H1 (cell line): ENCODE data around the gene AIFM2. TPM values are rescaled to one million over a fixed set of nuclear protein-coding genes. Genes with fewer than 3 reads are reported as not detected.

Source experiments
- CTCF ChIA-PET: fragments of 300-600 bp; sonication (Branson Sonifier 250); formaldehyde crosslinking; loops from one replicate; lab custom pipeline; 2021; ENCODE audit not compliant: partially characterized antibody; lab: Charles Lee
- POLR2A ChIA-PET: fragments of 300-600 bp; sonication (Branson Sonifier 250); formaldehyde crosslinking; loops from one replicate; lab custom pipeline; 2021; ENCODE audit warnings: inconsistent platforms; ENCODE audit not compliant: partially characterized antibody; lab: Charles Lee
- DNase-seq, 2 experiments: peaks; one replicate each; pipeline versions ENCODE4 v3.0.0 to v3.0.0-alpha.2; 2010 to 2022; ENCODE audit warnings: low spot score in 2 of 2, low read depth in 1 of 2, mixed read lengths in 1 of 2
- FAIRE-seq: peaks from 2 replicates; lab custom pipeline; 2011; peaks lifted over from hg19 to GRCh38; lab: Jason Lieb, UNC
- H2AFZ ChIP-seq: 2 replicates; pipeline ENCODE4 v1.8.1; 2012; ENCODE audit warnings: low read length, inconsistent platforms
- H2AK5ac ChIP-seq: 2 replicates; pipeline ENCODE4 v1.6.1; 2013; ENCODE audit warnings: low read depth, low read length
- H2BK120ac ChIP-seq: replicated peaks from 2 replicates; pipeline ENCODE3; 2013; ENCODE audit warnings: low read depth, low read length, inconsistent platforms
- H2BK12ac ChIP-seq: 2 replicates; pipeline ENCODE4 v1.6.1; 2013; ENCODE audit warnings: low read depth, low read length
- H2BK15ac ChIP-seq: 2 replicates; pipeline ENCODE4 v1.6.1; 2013; ENCODE audit warnings: low read length
- H2BK20ac ChIP-seq: 2 replicates; pipeline ENCODE4 v1.6.1; 2013; ENCODE audit warnings: low read length
- H2BK5ac ChIP-seq: 2 replicates; pipeline ENCODE4 v1.6.1; 2013; ENCODE audit warnings: low read depth, low read length
- H3K14ac ChIP-seq: 2 replicates; pipeline ENCODE4 v1.6.1; 2013; ENCODE audit warnings: inconsistent platforms; ENCODE audit not compliant: insufficient read length
- H3K18ac ChIP-seq: 2 replicates; pipeline ENCODE4 v1.6.1; 2013; ENCODE audit warnings: low read length; ENCODE audit errors: extremely low read depth
- H3K23ac ChIP-seq: 2 replicates; pipeline ENCODE4 v1.6.1; 2013; ENCODE audit warnings: inconsistent platforms; ENCODE audit not compliant: insufficient read length
- H3K23me2 ChIP-seq: 2 replicates; pipeline ENCODE4 v1.6.1; 2013; ENCODE audit warnings: low read depth, low read length
- H3K27ac ChIP-seq: 2 replicates; pipeline ENCODE4 v1.6.1; 2011; ENCODE audit warnings: low read depth, low read length, inconsistent platforms
- H3K27me3 ChIP-seq, 4 experiments: replicated peaks in 1 of 4; 1 replicate in 1 of 4; 2 replicates in 3 of 4; pipeline versions ENCODE4 v1.6.1 to v1.8.1; 2011 to 2013; ENCODE audit warnings: low read length in 3 of 4, mild to moderate bottlenecking in 3 of 4, inconsistent platforms in 2 of 4, mixed read lengths in 2 of 4, moderate library complexity in 1 of 4; ENCODE audit not compliant: control insufficient read depth in 3 of 4, insufficient read depth in 3 of 4; ENCODE audit errors: extremely low read depth in 1 of 4
- H3K36me3 ChIP-seq, 4 experiments: 2 replicates each; pipeline versions ENCODE4 v1.6.1 to v1.8.1; 2011 to 2013; ENCODE audit warnings: mild to moderate bottlenecking in 4 of 4, low read length in 3 of 4, moderate library complexity in 2 of 4, control low read depth in 1 of 4, inconsistent platforms in 1 of 4; ENCODE audit not compliant: insufficient read depth in 4 of 4, control insufficient read depth in 2 of 4
- H3K4ac ChIP-seq: replicated peaks from 2 replicates; pipeline ENCODE3; 2013; ENCODE audit warnings: low read length, low read depth, mixed read lengths, inconsistent platforms; ENCODE audit not compliant: insufficient read length
- H3K4me1 ChIP-seq, 4 experiments: replicated peaks in 1 of 4; 1 replicate in 1 of 4; 2 replicates in 3 of 4; pipeline versions ENCODE4 v1.6.1 to v1.8.1; 2011 to 2013; ENCODE audit warnings: low read length in 3 of 4, inconsistent platforms in 2 of 4, mixed read lengths in 1 of 4; ENCODE audit not compliant: insufficient read depth in 4 of 4, control insufficient read depth in 3 of 4
- H3K4me2 ChIP-seq, 2 experiments: 2 replicates each; pipeline versions ENCODE4 v1.6.1 to v1.8.1; 2011 to 2013; ENCODE audit warnings: low read depth in 2 of 2, low read length in 2 of 2, control low read depth in 1 of 2, inconsistent platforms in 1 of 2, mild to moderate bottlenecking in 1 of 2; ENCODE audit not compliant: insufficient read depth in 1 of 2
- H3K4me3 ChIP-seq, 4 experiments: fragments of 200-600, 300-600 bp in 1 of 4; sonication (generic), shearing (Covaris generic), sonication (Bioruptor Twin) in 1 of 4; 2 replicates each; pipeline versions ENCODE4 v1.5.1 to v1.8.1; 2011 to 2016; ENCODE audit warnings: low read length in 4 of 4, low read depth in 3 of 4, control low read depth in 2 of 4, inconsistent platforms in 2 of 4, mild to moderate bottlenecking in 2 of 4, mixed read lengths in 1 of 4, moderate library complexity in 1 of 4; ENCODE audit not compliant: insufficient read depth in 2 of 4; ENCODE audit errors: extremely low read depth in 1 of 4
- H3K56ac ChIP-seq: replicated peaks from 2 replicates; pipeline ENCODE3; 2013; ENCODE audit warnings: low read depth, mild to moderate bottlenecking, mixed read lengths, low read length, inconsistent platforms; ENCODE audit not compliant: insufficient read length
- H3K79me1 ChIP-seq: 2 replicates; pipeline ENCODE4 v1.6.1; 2013; ENCODE audit warnings: low read depth, low read length, control low read depth
- H3K79me2 ChIP-seq, 2 experiments: 2 replicates each; pipeline versions ENCODE4 v1.6.1 to v1.8.1; 2012 to 2013; ENCODE audit warnings: low read length in 2 of 2, mild to moderate bottlenecking in 2 of 2, inconsistent platforms in 1 of 2; ENCODE audit not compliant: insufficient read depth in 2 of 2, control insufficient read depth in 1 of 2
- H3K9ac ChIP-seq, 4 experiments: replicated peaks in 1 of 4; 1 replicate in 1 of 4; 2 replicates in 3 of 4; pipeline versions ENCODE4 v1.6.1 to v1.8.1; 2011 to 2013; ENCODE audit warnings: low read depth in 3 of 4, low read length in 3 of 4, control low read depth in 2 of 4, mild to moderate bottlenecking in 2 of 4, moderate library complexity in 2 of 4, inconsistent platforms in 1 of 4; ENCODE audit errors: extremely low read depth in 1 of 4
- H3K9me3 ChIP-seq, 2 experiments: 2 replicates each; pipeline versions ENCODE4 v1.6.1 to v1.8.1; 2012 to 2013; ENCODE audit warnings: mild to moderate bottlenecking in 2 of 2, moderate library complexity in 2 of 2, control low read depth in 1 of 2, inconsistent platforms in 1 of 2, low read depth in 1 of 2, low read length in 1 of 2, mixed read lengths in 1 of 2; ENCODE audit not compliant: insufficient read depth in 2 of 2
- H4K20me1 ChIP-seq, 2 experiments: replicated peaks in 1 of 2; 2 replicates each; pipeline versions ENCODE3 to v1.8.1; 2011 to 2013; ENCODE audit warnings: inconsistent platforms in 2 of 2, low read length in 2 of 2, mild to moderate bottlenecking in 1 of 2; ENCODE audit not compliant: insufficient read depth in 2 of 2, control insufficient read depth in 1 of 2
- H4K5ac ChIP-seq: 2 replicates; pipeline ENCODE4 v1.6.1; 2013; ENCODE audit warnings: low read length, low read depth, mixed read lengths, inconsistent platforms; ENCODE audit not compliant: insufficient read length
- H4K8ac ChIP-seq: 2 replicates; pipeline ENCODE4 v1.8.0; 2013; ENCODE audit warnings: mild to moderate bottlenecking, moderate library complexity, low read length, inconsistent platforms; ENCODE audit not compliant: insufficient read depth; ENCODE audit errors: extremely low read depth
- H4K91ac ChIP-seq: replicated peaks from 2 replicates; pipeline ENCODE3; 2013; ENCODE audit warnings: low read length, mixed read lengths, inconsistent platforms; ENCODE audit not compliant: insufficient read length
- EP300 ChIP-seq, 2 experiments: IDR thresholded peaks; 1 replicate in 1 of 2; 2 replicates in 1 of 2; pipeline ENCODE4 v1.6.1; 2011 to 2012; ENCODE audit warnings: low read depth in 2 of 2, low read length in 2 of 2, mild to moderate bottlenecking in 2 of 2, borderline replicate concordance in 1 of 2, inconsistent platforms in 1 of 2, moderate library complexity in 1 of 2
- KDM1A ChIP-seq: fragments of 200-600, 300-600 bp; sonication (generic); IDR thresholded peaks from 2 replicates; pipeline ENCODE4 v1.7.1; 2016; ENCODE audit warnings: mild to moderate bottlenecking, low read length, borderline replicate concordance
- NANOG ChIP-seq: IDR thresholded peaks from 2 replicates; pipeline ENCODE4 v1.6.1; 2011; ENCODE audit warnings: low read length, low read depth, mild to moderate bottlenecking, inconsistent platforms; ENCODE audit not compliant: insufficient read depth, poor library complexity, severe bottlenecking
- SP2 ChIP-seq: IDR thresholded peaks from 2 replicates; pipeline ENCODE4 v1.6.1; 2012; ENCODE audit warnings: mild to moderate bottlenecking, low read length, inconsistent platforms
- SP4 ChIP-seq: IDR thresholded peaks from 2 replicates; pipeline ENCODE4 v1.6.1; 2012; ENCODE audit warnings: low read length, inconsistent platforms
- WGBS, 2 experiments: shearing (Covaris generic) in 1 of 2; methylation state at CpG; one replicate each; pipeline versions ENCODE4 v1.1.6 to v1.1.7; 2013 to 2015; ENCODE audit warnings: low lambda C conversion rate in 2 of 2, mixed read lengths in 2 of 2, inconsistent platforms in 1 of 2, low coverage in 1 of 2, missing lambda C conversion rate in 1 of 2; ENCODE audit not compliant: insufficient replicate concordance in 2 of 2, insufficient coverage in 1 of 2, insufficient read length in 1 of 2; ENCODE audit errors: extremely low coverage in 1 of 2, missing lambda C conversion rate in 1 of 2; 5-methylcytosine and 5-hydroxymethylcytosine counted together
- polyA plus RNA-seq, 7 experiments: library from polyadenylated mRNA; depleted of rRNA in 3 of 7; stranded (reverse) in 5 of 7; unstranded in 2 of 7; fragments of >200 nt in 5 of 7; fragments of 200-250 nt in 2 of 7; gene quantifications; 1 replicate in 5 of 7; 2 replicates in 1 of 7; 4 replicates in 1 of 7; pipeline versions ENCODE4 v1.2.1 to v1.2.3, GENCODE V29; 2011 to 2013; ENCODE audit warnings: missing spikeins in 2 of 7, mixed read lengths in 2 of 7
- total RNA-seq: library from RNA; stranded (reverse); fragmentation: NEBNext Ultra II Directional; extraction: Animal tissue kit (Norgen Biotek cat#: 25700); gene quantifications from 2 replicates; pipeline ENCODE4 v1.2.1, GENCODE V29; 2021

Gene AIFM2
- total and polyA plus RNA-seq, 2 of the 8 experiments (the other 6 are each of a cell fraction or from before 2014, with no cell fraction given) = 4.0 TPM

- no peak overlapping the region for H2BK12ac ChIP-seq
- H4K20me1 ChIP-seq = peaks cover 0 to 2% of the 10 kb centered on the region in 2 experiments
- no peak overlapping the region for H3K14ac ChIP-seq
- H3K4me3 ChIP-seq = no peak overlapping the region
- H3K79me1 ChIP-seq = no peaks in the 10 kb centered on the region
- no peaks in the 10 kb centered on the region for H3K79me2 ChIP-seq
- no peak overlapping the region for H4K5ac ChIP-seq
- no peak overlapping the region for H3K56ac ChIP-seq
- H2BK15ac ChIP-seq = no peak overlapping the region
- H2AFZ ChIP-seq = no peak overlapping the region
- no peak overlapping the region for H3K9ac ChIP-seq
- no peak overlapping the region for H3K27ac ChIP-seq
- ChIA-PET POLR2A (interaction anchor here (2.8 kb wide), 1 partner anchor 15 kb away, joined by 11 read pairs; the partner anchor contains the start of gene TYSND1), CTCF (interaction anchor here (2.0 to 5.6 kb wide), 2 partner anchors 14 to 16 kb away, joined by 6 to 51 read pairs; partner anchors contain the start of gene TYSND1)
- no peaks in the 10 kb centered on the region for H3K36me3 ChIP-seq
- no peak for FAIRE-seq
- H3K4me2 ChIP-seq = no peak overlapping the region; a peak in 1 of 4 replicates
- no peak overlapping the region for H3K23ac ChIP-seq
- no peak overlapping the region for H2BK20ac ChIP-seq
- H3K9me3 ChIP-seq = no peaks in the 10 kb centered on the region
- H4K91ac ChIP-seq = no peak overlapping the region
- no peak overlapping the region for H3K18ac ChIP-seq
- H3K23me2 ChIP-seq = peaks cover 12% of the 10 kb centered on the region; the same call in 1 of the 2 replicates
- H2AK5ac ChIP-seq = no peak overlapping the region
- 93% methylated on average over 8 of the region's 10 CpGs; no CpG with 5 or more reads in 1 of the 2 experiments for WGBS, 2 experiments
- peaks cover 0 to 25% (median 19%) of the 10 kb centered on the region in 4 experiments; a peak in 6 of 7 replicates for H3K27me3 ChIP-seq
- no peak overlapping the region for H3K4ac ChIP-seq
- H4K8ac ChIP-seq = no peak overlapping the region
- no peak overlapping the region for H2BK120ac ChIP-seq
- no peak overlapping the region for H2BK5ac ChIP-seq
- peaks cover 0 to 4% (median 1%) of the 10 kb centered on the region in 4 experiments; a peak in 2 of 7 replicates for H3K4me1 ChIP-seq
- DNase-seq = no peak
- TF ChIP-seq NANOG (no peak), EP300 (IDR thresholded peaks at IDR 0.05; ENCODE audit: borderline replicate concordance in 1 of 2, low read depth in 2 of 2, low read length in 2 of 2) (no peak), SP2 (no peak), KDM1A (no peak), SP4 (no peak)
Observed at GRCh38 chr10:70130878-70131559, 1.6 kb downstream of the AIFM2 start.
